Tibial artery (tissue), 4 donors: ENCODE measurements around the gene C2CD4C.
"Not testable (repeated sequence)": the region's sequence is repeated elsewhere in the genome, so short reads cannot be mapped to it uniquely, and the experiment has no call there.

Source experiments
- DNase-seq, 2 donors: peaks; one replicate each; pipeline ENCODE4 v3.0.0-alpha.2; 2019
- H3K27ac ChIP-seq, 2 donors: fragments of 200-600 bp; sonication (generic) in 1 of 2; 1 replicate in 1 of 2; 2 replicates in 1 of 2; pipeline ENCODE4 v1.5.1; 2018 to 2019; ENCODE audit warnings: mild to moderate bottlenecking in 1 of 2
- H3K27me3 ChIP-seq, 2 donors: fragments of 200-600 bp; sonication (generic) in 1 of 2; one replicate each; pipeline versions ENCODE4 v1.5.1 to v1.6.0; 2016 to 2019
- H3K36me3 ChIP-seq, 3 donors: fragments of 200-600 bp; sonication (generic) in 2 of 3; one replicate each; pipeline ENCODE4 v1.5.1; 2016 to 2019; ENCODE audit warnings: mild to moderate bottlenecking in 2 of 3
- H3K4me1 ChIP-seq, 4 donors: fragments of 200-600 bp; sonication (generic) in 2 of 4; 1 replicate in 3 of 4; 2 replicates in 1 of 4; pipeline ENCODE4 v1.5.1; 2016 to 2019
- H3K4me3 ChIP-seq, 2 donors: fragments of 200-600 bp; sonication (generic) in 1 of 2; 1 replicate in 1 of 2; 2 replicates in 1 of 2; pipeline ENCODE4 v1.5.1; 2018 to 2019; ENCODE audit warnings: mild to moderate bottlenecking in 2 of 2
- H3K9me3 ChIP-seq, 3 donors: fragments of 200-600 bp; sonication (generic) in 1 of 3; one replicate each; pipeline ENCODE4 v1.5.1; 2016 to 2019
- CTCF ChIP-seq, 2 experiments: fragments of 200-600 bp in 1 of 2; fragments of 450-650 bp in 1 of 2; IDR thresholded peaks; one replicate each; pipeline ENCODE4 v1.5.1; 2017 to 2019; ENCODE audit warnings: antibody characterized with exemption in 2 of 2, mild to moderate bottlenecking in 1 of 2, moderate library complexity in 1 of 2
- intact Hi-C: fragments of 100-400 bp; cut with DNase I; formaldehyde crosslinking; loops from one replicate; pipeline ENCODE4 v1.15.0; 2023; ENCODE audit warnings: low total_unique reads

The C2CD4C gene

GRCh38 chr19:389255-389934 is 19.6 kb downstream of the C2CD4C start:
- no peak for DNase-seq
- Histone ChIP-seq H3K36me3 (no peaks in the 10 kb centered on the region), H3K27ac (no peak overlapping the region), H3K4me1 (no peaks in the 10 kb centered on the region), H3K4me3 (no peak overlapping the region), H3K9me3 (no peaks in the 10 kb centered on the region), H3K27me3 (peaks cover 0 to 34% of the 10 kb centered on the region in 2 donors)
- intact Hi-C loops = no loop called here
- no peak for TF ChIP-seq CTCF (IDR thresholded peaks at IDR 0.05)

- Histone ChIP-seq H3K4me3 (no peak overlapping the region), H3K4me1 (no peaks in the 10 kb centered on the region), H3K27me3 (peaks cover 0 to 41% of the 10 kb centered on the region in 2 donors), H3K9me3 (no peaks in the 10 kb centered on the region), H3K27ac (no peak overlapping the region), H3K36me3 (no peaks in the 10 kb centered on the region)
- intact Hi-C loops = no loop called here
- no peak for DNase-seq
- no peak for TF ChIP-seq CTCF (IDR thresholded peaks at IDR 0.05)
These were observed 20.3 kb downstream of the C2CD4C start for GRCh38 chr19:388691-389090.

GRCh38 chr19:387777-388176 is 21.2 kb downstream of the C2CD4C start:
- intact Hi-C loops = no loop called here
- no peak overlapping the region for H3K27ac ChIP-seq
- H3K9me3 ChIP-seq = no peaks in the 10 kb centered on the region
- no peaks in the 10 kb centered on the region for H3K4me1 ChIP-seq
- peaks cover 0 to 50% of the 10 kb centered on the region in 2 donors for H3K27me3 ChIP-seq
- no peak overlapping the region for H3K4me3 ChIP-seq
- no peaks in the 10 kb centered on the region for H3K36me3 ChIP-seq
- no peak for TF ChIP-seq CTCF (IDR thresholded peaks at IDR 0.05)
- no peak for DNase-seq

- peaks cover 0 to 53% of the 10 kb centered on the region in 2 donors for H3K27me3 ChIP-seq
- H3K27ac ChIP-seq, H3K4me1 ChIP-seq, DNase-seq, H3K4me3 ChIP-seq, intact Hi-C loops, H3K9me3 ChIP-seq, H3K36me3 ChIP-seq: not testable (repeated sequence)
These were observed 22.2 kb downstream of the C2CD4C start for GRCh38 chr19:386632-387301.

- H3K36me3 ChIP-seq, DNase-seq, H3K4me1 ChIP-seq, H3K9me3 ChIP-seq, H3K4me3 ChIP-seq, intact Hi-C loops, H3K27ac ChIP-seq: not testable (repeated sequence)
- H3K27me3 ChIP-seq = peaks cover 0 to 53% of the 10 kb centered on the region in 2 donors
These were observed 22.8 kb downstream of the C2CD4C start for GRCh38 chr19:386189-386588.

- intact Hi-C loops = no loop called here
- H3K27ac ChIP-seq = no peak overlapping the region
- TF ChIP-seq CTCF (IDR thresholded peaks at IDR 0.05) = no peak
- no peak overlapping the region for H3K4me3 ChIP-seq
- no peaks in the 10 kb centered on the region for H3K36me3 ChIP-seq
- DNase-seq = no peak
- no peaks in the 10 kb centered on the region for H3K4me1 ChIP-seq
- H3K27me3 ChIP-seq = peaks cover 0 to 42% of the 10 kb centered on the region in 2 donors
- no peaks in the 10 kb centered on the region for H3K9me3 ChIP-seq
These were observed 24.2 kb downstream of the C2CD4C start for GRCh38 chr19:384799-385169.
